Mesendoderm (in vitro differentiated cells): ENCODE measurements around the gene CNGB1.
A peak's percentile ranks its signal among the peaks of the same experiment; 100 is the strongest.
"Not testable (repeated sequence)": the region's sequence is repeated elsewhere in the genome, so short reads cannot be mapped to it uniquely, and the experiment has no call there.

Experiments
- DNase-seq: peaks from one replicate; pipeline ENCODE4 v3.0.0; 2013
- H2AK5ac ChIP-seq: 2 replicates; pipeline ENCODE4 v1.6.1; 2013; ENCODE audit warnings: low read length, inconsistent platforms
- H2BK120ac ChIP-seq: 2 replicates; pipeline ENCODE4 v1.6.1; 2013; ENCODE audit warnings: low read depth, mild to moderate bottlenecking, low read length, moderate library complexity, mixed read lengths
- H2BK15ac ChIP-seq: replicated peaks from 2 replicates; pipeline ENCODE4 v1.6.1; 2013; ENCODE audit warnings: low read depth, mild to moderate bottlenecking, moderate library complexity
- H2BK5ac ChIP-seq: 2 replicates; pipeline ENCODE4 v1.6.1; 2013; ENCODE audit warnings: low read length, inconsistent platforms
- H3K18ac ChIP-seq: 2 replicates; pipeline ENCODE4 v1.6.1; 2013; ENCODE audit warnings: mild to moderate bottlenecking, low read length, mixed read lengths
- H3K23ac ChIP-seq: one replicate; pipeline ENCODE4 v1.6.1; 2013; ENCODE audit warnings: low read length
- H3K27ac ChIP-seq: 2 replicates; pipeline ENCODE4 v1.5.1; 2013; ENCODE audit warnings: low read depth, mild to moderate bottlenecking, inconsistent platforms, low read length, moderate library complexity
- H3K27me3 ChIP-seq: 2 replicates; pipeline ENCODE4 v1.6.1; 2013; ENCODE audit warnings: low read length, control low read depth, mild to moderate bottlenecking, inconsistent platforms; ENCODE audit not compliant: insufficient read depth, poor library complexity
- H3K36me3 ChIP-seq: 2 replicates; pipeline ENCODE4 v1.6.1; 2013; ENCODE audit warnings: low read length, inconsistent platforms; ENCODE audit not compliant: control insufficient read depth, insufficient read depth
- H3K4ac ChIP-seq: one replicate; pipeline ENCODE4 v1.6.1; 2013; ENCODE audit warnings: low read depth, mild to moderate bottlenecking, low read length, moderate library complexity
- H3K4me1 ChIP-seq: 2 replicates; pipeline ENCODE4 v1.6.1; 2013; ENCODE audit warnings: low read depth, low read length, inconsistent platforms; ENCODE audit not compliant: control insufficient read depth
- H3K4me2 ChIP-seq: 2 replicates; pipeline ENCODE4 v1.6.1; 2013; ENCODE audit warnings: low read length
- H3K4me3 ChIP-seq: 2 replicates; pipeline ENCODE4 v1.5.1; 2013; ENCODE audit warnings: mild to moderate bottlenecking, low read length
- H3K56ac ChIP-seq: one replicate; pipeline ENCODE4 v1.6.1; 2013; ENCODE audit warnings: low read length
- H3K79me1 ChIP-seq: 2 replicates; pipeline ENCODE4 v1.6.1; 2013; ENCODE audit warnings: low read length, inconsistent platforms
- H3K79me2 ChIP-seq: 2 replicates; pipeline ENCODE4 v1.6.1; 2013; ENCODE audit warnings: mild to moderate bottlenecking, low read length; ENCODE audit not compliant: control insufficient read depth, insufficient read depth
- H3K9ac ChIP-seq: 2 replicates; pipeline ENCODE4 v1.6.1; 2013; ENCODE audit warnings: low read length, inconsistent platforms
- H4K5ac ChIP-seq: one replicate; pipeline ENCODE4 v1.6.1; 2013; ENCODE audit warnings: low read length
- H4K8ac ChIP-seq: one replicate; pipeline ENCODE4 v1.6.1; 2013; ENCODE audit warnings: low read depth, mild to moderate bottlenecking, control low read depth, low read length, moderate library complexity
- WGBS: extraction: QIAGEN DNeasy Blood & Tissue Kit; methylation state at CpG from one replicate; pipeline ENCODE4 v1.1.7; 2013; ENCODE audit warnings: low lambda C conversion rate, missing lambda C conversion rate; ENCODE audit not compliant: insufficient coverage; ENCODE audit errors: extremely low coverage; 5-methylcytosine and 5-hydroxymethylcytosine counted together

CNGB1 gene

GRCh38 chr16:57848181-57848580, 122.7 kb downstream of the CNGB1 start:
- no peaks in the 10 kb centered on the region for H3K27me3 ChIP-seq
- no peak overlapping the region for H4K5ac ChIP-seq
- H3K79me1 ChIP-seq: no peaks in the 10 kb centered on the region
- no peak overlapping the region for H3K23ac ChIP-seq
- no peak overlapping the region for H2AK5ac ChIP-seq
- H3K4me2 ChIP-seq: no peak overlapping the region
- H3K4me3 ChIP-seq: no peak overlapping the region
- H3K4ac ChIP-seq: no peak overlapping the region
- no peaks in the 10 kb centered on the region for H3K36me3 ChIP-seq
- H3K27ac ChIP-seq: no peak overlapping the region
- no peak overlapping the region for H2BK15ac ChIP-seq
- H2BK5ac ChIP-seq: no peak overlapping the region
- no peak overlapping the region for H4K8ac ChIP-seq
- DNase-seq: no peak
- H3K79me2 ChIP-seq: no peaks in the 10 kb centered on the region
- no peak overlapping the region for H2BK120ac ChIP-seq
- no CpG with 5 or more reads among the region's 5 CpGs for whole genome bisulfite sequencing
- no peak overlapping the region for H3K18ac ChIP-seq
- no peak overlapping the region for H3K56ac ChIP-seq
- peaks cover 13% of the 10 kb centered on the region for H3K4me1 ChIP-seq
- no peak overlapping the region for H3K9ac ChIP-seq

- H3K27ac ChIP-seq: peak overlapping the region; percentile 58
- peak overlapping the region; percentile 42 for H3K56ac ChIP-seq
- not testable (repeated sequence) for H4K8ac ChIP-seq, H3K23ac ChIP-seq, H3K27me3 ChIP-seq, H3K79me2 ChIP-seq, H2BK5ac ChIP-seq, H3K9ac ChIP-seq, DNase-seq, H3K4ac ChIP-seq, H3K79me1 ChIP-seq, H2BK15ac ChIP-seq, H3K4me2 ChIP-seq, H2BK120ac ChIP-seq, H4K5ac ChIP-seq, H3K36me3 ChIP-seq, H2AK5ac ChIP-seq, H3K4me3 ChIP-seq, H3K18ac ChIP-seq
- H3K4me1 ChIP-seq: peaks cover 13% of the 10 kb centered on the region
- WGBS: no CpG with 5 or more reads among the region's 6 CpGs
Observed at GRCh38 chr16:57846931-57847330, 124.0 kb downstream of the CNGB1 start.

GRCh38 chr16:57846078-57846697, 124.7 kb downstream of the CNGB1 start:
- Histone ChIP-seq H3K27ac (peak overlapping the region; percentile 80), H3K18ac (no peak overlapping the region), H4K5ac (no peak overlapping the region), H3K9ac (peak overlapping the region; percentile 3), H3K4me3 (no peak overlapping the region), H3K79me1 (no peaks in the 10 kb centered on the region), H3K79me2 (no peaks in the 10 kb centered on the region), H2AK5ac (no peak overlapping the region), H3K56ac (peak overlapping the region; percentile 56), H2BK5ac (peak overlapping the region; percentile 63), H2BK120ac (no peak overlapping the region), H3K4ac (peak overlapping the region; percentile 7), H3K36me3 (no peaks in the 10 kb centered on the region), H2BK15ac (no peak overlapping the region), H3K4me2 (no peak overlapping the region), H3K4me1 (peaks cover 13% of the 10 kb centered on the region), H4K8ac (no peak overlapping the region), H3K27me3 (no peaks in the 10 kb centered on the region), H3K23ac (no peak overlapping the region)
- peak; percentile 95 for DNase-seq
- WGBS: no CpG with 5 or more reads among the region's 9 CpGs

- H2BK5ac ChIP-seq: peak overlapping the region; percentile 45
- DNase-seq: no peak
- no peaks in the 10 kb centered on the region for H3K27me3 ChIP-seq
- peaks cover 13% of the 10 kb centered on the region for H3K4me1 ChIP-seq
- peak overlapping the region; percentile 60 for H3K56ac ChIP-seq
- no peaks in the 10 kb centered on the region for H3K36me3 ChIP-seq
- H3K79me1 ChIP-seq: no peaks in the 10 kb centered on the region
- peak overlapping the region; percentile 84 for H2BK120ac ChIP-seq
- peak overlapping the region; percentile 82 for H2AK5ac ChIP-seq
- no peak overlapping the region for H3K23ac ChIP-seq
- peak overlapping the region; percentile 80 for H3K27ac ChIP-seq
- no peaks in the 10 kb centered on the region for H3K79me2 ChIP-seq
- no peak overlapping the region for H4K5ac ChIP-seq
- no peak overlapping the region for H3K4me2 ChIP-seq
- no peak overlapping the region for H3K4ac ChIP-seq
- H3K4me3 ChIP-seq: no peak overlapping the region
- H3K9ac ChIP-seq: no peak overlapping the region
- H3K18ac ChIP-seq: peak overlapping the region; percentile 4
- no CpG with 5 or more reads among the region's 8 CpGs for WGBS
- no peak overlapping the region for H4K8ac ChIP-seq
- no peak overlapping the region for H2BK15ac ChIP-seq
Observed at GRCh38 chr16:57845115-57845514, 125.8 kb downstream of the CNGB1 start.

- Histone ChIP-seq H3K36me3 (no peaks in the 10 kb centered on the region), H3K79me1 (no peaks in the 10 kb centered on the region), H3K4me1 (peaks cover 13% of the 10 kb centered on the region), H3K23ac (no peak overlapping the region), H3K4ac (no peak overlapping the region), H3K56ac (no peak overlapping the region), H3K4me3 (no peak overlapping the region), H2BK5ac (no peak overlapping the region), H3K18ac (peak overlapping the region; percentile 64), H2BK120ac (no peak overlapping the region), H2BK15ac (no peak overlapping the region), H3K27ac (no peak overlapping the region), H3K27me3 (no peaks in the 10 kb centered on the region), H3K9ac (no peak overlapping the region), H3K4me2 (no peak overlapping the region), H2AK5ac (no peak overlapping the region), H3K79me2 (no peaks in the 10 kb centered on the region), H4K5ac (no peak overlapping the region), H4K8ac (no peak overlapping the region)
- WGBS: no CpG with 5 or more reads among the region's 10 CpGs
- DNase-seq: no peak
Observed at GRCh38 chr16:57844416-57845030, 126.4 kb downstream of the CNGB1 start.

GRCh38 chr16:57843400-57843799, 127.5 kb downstream of the CNGB1 start:
- Histone ChIP-seq H2BK120ac (no peak overlapping the region), H3K18ac (no peak overlapping the region), H3K4ac (no peak overlapping the region), H3K4me2 (no peak overlapping the region), H3K9ac (no peak overlapping the region), H4K5ac (no peak overlapping the region), H3K79me2 (no peaks in the 10 kb centered on the region), H2BK15ac (no peak overlapping the region), H3K79me1 (no peaks in the 10 kb centered on the region), H3K27ac (no peak overlapping the region), H3K4me1 (peaks cover 13% of the 10 kb centered on the region), H3K4me3 (no peak overlapping the region), H3K27me3 (no peaks in the 10 kb centered on the region), H3K36me3 (no peaks in the 10 kb centered on the region), H2AK5ac (no peak overlapping the region), H4K8ac (no peak overlapping the region), H2BK5ac (no peak overlapping the region), H3K23ac (no peak overlapping the region), H3K56ac (no peak overlapping the region)
- no peak for DNase-seq
- WGBS: no CpG with 5 or more reads among the region's 1 CpG
